C4-2B (cell line): ENCODE data around the gene CSRP1.

Source experiments
- CTCF ChIP-seq: fragments of 450-650 bp; conservative IDR thresholded peaks from 2 replicates; pipeline ENCODE4 v1.5.1; 2017; ENCODE audit warnings: mild to moderate bottlenecking
- ZFX ChIP-seq: fragments of 450-650 bp; IDR thresholded peaks from 2 replicates; pipeline ENCODE4 v1.6.1; 2017

GRCh38 chr1:201517631-201518030, 10.7 kb upstream of the CSRP1 start:
- TF ChIP-seq CTCF = no peak
- no peak for TF ChIP-seq ZFX
